Measurements from ENCODE around the gene NBAS. TPM values are rescaled to one million over a fixed set of nuclear protein-coding genes. Genes with fewer than 3 reads are reported as not detected.

The NBAS gene
- total and polyA plus RNA-seq, 2 experiments from 2014 or later = 21.2 to 51.8 TPM

DNA sequence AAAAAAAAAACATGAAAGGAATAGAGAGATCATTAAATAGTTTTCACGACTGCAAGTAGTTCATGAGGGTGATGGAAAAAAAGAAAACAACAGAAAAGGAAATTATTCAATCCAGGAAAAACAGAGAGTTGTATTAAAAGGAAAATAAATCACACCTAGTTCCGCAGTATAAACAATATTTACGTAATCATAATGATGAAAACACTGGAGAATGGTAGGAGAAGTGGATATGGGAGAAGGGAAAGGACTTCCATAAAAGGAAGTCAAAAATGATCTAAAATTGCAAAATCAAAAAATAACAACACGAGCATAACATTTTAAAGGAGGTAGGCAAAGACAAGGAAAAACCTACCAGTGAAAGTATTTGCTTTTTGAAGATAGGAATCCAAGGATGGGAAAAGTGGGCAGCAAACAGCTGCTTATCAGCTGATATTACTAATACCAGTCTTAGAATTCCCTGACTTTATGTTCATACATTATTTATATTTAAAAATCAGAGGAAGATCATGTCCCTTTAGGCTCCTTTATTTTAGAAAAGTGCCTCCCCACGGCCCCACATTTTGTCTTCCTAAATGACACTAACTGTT is 160.8 kb downstream of the NBAS start:
- H3K36me3 ChIP-seq (ENCODE audit: low read depth) = peaks cover 4% of the 10 kb centered on the region; the same call in 1 of the 2 replicates
- H3K79me2 ChIP-seq (ENCODE audit: insufficient read depth) = no peaks in the 10 kb centered on the region
- H3K4me2 ChIP-seq (ENCODE audit: unreplicated experiment) = no peak overlapping the region
- no peaks in the 10 kb centered on the region for H3K4me1 ChIP-seq (ENCODE audit: insufficient read depth)
- WGBS, 2 experiments (ENCODE audit: low coverage in 1 of 2, low lambda C conversion rate in 2 of 2, missing lambda C conversion rate in 2 of 2) = 95 to 98% methylated on average over 5 of the region's 5 CpGs
- H3K9me2 ChIP-seq (ENCODE audit: insufficient read depth) = no peaks in the 10 kb centered on the region
- no peak for TF ChIP-seq EZH2 (IDR thresholded peaks at IDR 0.05; ENCODE audit: insufficient read depth, poor library complexity, severe bottlenecking)
- in situ Hi-C loops (cut with MboI) = no loop called here
- no peaks in the 10 kb centered on the region for H3K9me3 ChIP-seq (ENCODE audit: low read depth)
- no peaks in the 10 kb centered on the region for H4K20me1 ChIP-seq (ENCODE audit: insufficient read depth)
- H3K9ac ChIP-seq = no peak overlapping the region
- H3K4me3 ChIP-seq = no peak overlapping the region
- no peaks in the 10 kb centered on the region for H3F3A ChIP-seq (ENCODE audit: insufficient read depth)
- H2AFZ ChIP-seq = no peak overlapping the region
- no peak for DNase-seq
- H3K27me3 ChIP-seq (replicated peaks; ENCODE audit: insufficient read depth) = no peaks in the 10 kb centered on the region
- no peak overlapping the region for H3K27ac ChIP-seq

DNA sequence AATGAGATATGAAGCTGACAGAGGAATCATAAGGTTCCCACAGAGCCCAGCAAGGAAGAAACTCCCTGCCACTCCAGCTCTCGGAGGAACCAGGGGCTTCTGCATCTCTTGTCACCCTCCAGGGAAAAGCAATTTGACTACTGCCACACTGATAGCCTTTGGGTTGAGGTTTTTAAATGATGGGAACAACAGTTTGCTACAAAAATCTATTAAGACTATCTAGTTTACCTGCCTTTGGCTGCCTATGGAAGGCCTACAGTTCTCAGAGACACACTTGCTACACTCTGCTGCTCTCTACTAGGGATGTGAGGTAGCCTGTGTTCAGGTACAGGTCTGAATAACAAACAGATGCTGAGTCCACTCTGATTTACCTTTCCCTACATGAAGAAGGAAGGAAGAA is 161.9 kb downstream of the NBAS start:
- H2AFZ ChIP-seq = no peak overlapping the region
- no peak overlapping the region for H3K9ac ChIP-seq
- TF ChIP-seq EZH2phosphoT487 (IDR thresholded peaks at IDR 0.05; ENCODE audit: insufficient read depth, low read depth) (no peak), EZH2 (IDR thresholded peaks at IDR 0.05; ENCODE audit: insufficient read depth, poor library complexity, severe bottlenecking) (no peak)
- in situ Hi-C loops (cut with MboI) = no loop called here
- H3F3A ChIP-seq (ENCODE audit: insufficient read depth) = no peaks in the 10 kb centered on the region
- H3K4me3 ChIP-seq = no peak overlapping the region
- no peaks in the 10 kb centered on the region for H4K20me1 ChIP-seq (ENCODE audit: insufficient read depth)
- no peak for DNase-seq
- no peak overlapping the region for H3K27ac ChIP-seq
- H3K79me2 ChIP-seq (ENCODE audit: insufficient read depth) = no peaks in the 10 kb centered on the region
- no peaks in the 10 kb centered on the region for H3K4me1 ChIP-seq (ENCODE audit: insufficient read depth)
- H3K27me3 ChIP-seq (replicated peaks; ENCODE audit: insufficient read depth) = no peaks in the 10 kb centered on the region
- peaks cover 4% of the 10 kb centered on the region; the same call in 1 of the 2 replicates for H3K36me3 ChIP-seq (ENCODE audit: low read depth)
- no peaks in the 10 kb centered on the region for H3K9me2 ChIP-seq (ENCODE audit: insufficient read depth)
- no peak overlapping the region for H3K4me2 ChIP-seq (ENCODE audit: unreplicated experiment)
- H3K9me3 ChIP-seq (ENCODE audit: low read depth) = no peaks in the 10 kb centered on the region
- WGBS, 2 experiments (ENCODE audit: low coverage in 1 of 2, low lambda C conversion rate in 2 of 2, missing lambda C conversion rate in 2 of 2) = 82 to 88% methylated on average over 1 of the region's 1 CpG

DNA sequence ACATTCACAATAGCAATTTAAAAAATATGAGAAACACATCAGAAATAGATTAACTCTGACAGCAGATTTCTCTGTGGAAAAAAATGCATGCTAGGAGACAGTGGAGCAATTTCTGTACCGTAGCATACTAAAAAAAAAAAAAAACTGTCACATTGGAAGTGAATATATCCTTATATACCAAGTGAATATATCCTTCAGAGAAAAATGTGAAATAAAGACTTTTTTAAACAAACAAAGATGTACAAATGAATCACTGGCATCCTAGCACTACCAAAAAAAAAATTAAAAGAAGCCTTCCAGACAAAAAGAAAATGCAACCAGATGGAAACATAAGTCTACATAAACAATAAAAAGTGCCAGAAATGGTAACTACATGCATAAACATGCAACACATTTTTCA is 169.4 kb downstream of the NBAS start:
- Histone ChIP-seq H3K27ac (no peak overlapping the region), H4K20me1 (ENCODE audit: insufficient read depth) (no peaks in the 10 kb centered on the region), H2AFZ (no peak overlapping the region), H3K9me3 (ENCODE audit: low read depth) (no peaks in the 10 kb centered on the region), H3K9ac (no peak overlapping the region), H3K27me3 (replicated peaks; ENCODE audit: insufficient read depth) (no peaks in the 10 kb centered on the region), H3K4me3 (no peak overlapping the region), H3K36me3 (ENCODE audit: low read depth) (peaks cover 17% of the 10 kb centered on the region), H3K4me2 (ENCODE audit: unreplicated experiment) (no peak overlapping the region), H3K9me2 (ENCODE audit: insufficient read depth) (no peaks in the 10 kb centered on the region), H3K4me1 (ENCODE audit: insufficient read depth) (no peaks in the 10 kb centered on the region), H3K79me2 (ENCODE audit: insufficient read depth) (no peaks in the 10 kb centered on the region), H3F3A (ENCODE audit: insufficient read depth) (no peaks in the 10 kb centered on the region)
- TF ChIP-seq EZH2phosphoT487 (IDR thresholded peaks at IDR 0.05; ENCODE audit: insufficient read depth, low read depth) = no peak
- no peak for TF ChIP-seq EZH2 (IDR thresholded peaks at IDR 0.05; ENCODE audit: insufficient read depth, poor library complexity, severe bottlenecking)
- WGBS, 2 experiments (ENCODE audit: low coverage in 1 of 2, low lambda C conversion rate in 2 of 2, missing lambda C conversion rate in 2 of 2) = 20 to 31% methylated on average over 1 of the region's 1 CpG
- in situ Hi-C loops (cut with MboI) = no loop called here
- DNase-seq = no peak

- Histone ChIP-seq H2AFZ (no peak overlapping the region), H3K79me2 (ENCODE audit: insufficient read depth) (no peaks in the 10 kb centered on the region), H3K4me2 (ENCODE audit: unreplicated experiment) (no peak overlapping the region), H3K36me3 (ENCODE audit: low read depth) (peaks cover 17% of the 10 kb centered on the region), H3K4me3 (no peak overlapping the region), H3K9me3 (ENCODE audit: low read depth) (no peaks in the 10 kb centered on the region), H3K4me1 (ENCODE audit: insufficient read depth) (no peaks in the 10 kb centered on the region), H3K27me3 (replicated peaks; ENCODE audit: insufficient read depth) (no peaks in the 10 kb centered on the region), H3K9me2 (ENCODE audit: insufficient read depth) (no peaks in the 10 kb centered on the region), H3K27ac (no peak overlapping the region), H3F3A (ENCODE audit: insufficient read depth) (no peaks in the 10 kb centered on the region), H4K20me1 (ENCODE audit: insufficient read depth) (no peaks in the 10 kb centered on the region), H3K9ac (no peak overlapping the region)
- no peak for TF ChIP-seq EZH2phosphoT487 (IDR thresholded peaks at IDR 0.05; ENCODE audit: insufficient read depth, low read depth)
- no peak for TF ChIP-seq EZH2 (IDR thresholded peaks at IDR 0.05; ENCODE audit: insufficient read depth, poor library complexity, severe bottlenecking)
- no peak for DNase-seq
- 79 to 82% methylated on average over 3 of the region's 3 CpGs for WGBS, 2 experiments (ENCODE audit: low coverage in 1 of 2, low lambda C conversion rate in 2 of 2, missing lambda C conversion rate in 2 of 2)
- in situ Hi-C loops (cut with MboI) = no loop called here
Observed at GRCh38 chr2:15389895-15390294, 171.2 kb downstream of the NBAS start.

DNA sequence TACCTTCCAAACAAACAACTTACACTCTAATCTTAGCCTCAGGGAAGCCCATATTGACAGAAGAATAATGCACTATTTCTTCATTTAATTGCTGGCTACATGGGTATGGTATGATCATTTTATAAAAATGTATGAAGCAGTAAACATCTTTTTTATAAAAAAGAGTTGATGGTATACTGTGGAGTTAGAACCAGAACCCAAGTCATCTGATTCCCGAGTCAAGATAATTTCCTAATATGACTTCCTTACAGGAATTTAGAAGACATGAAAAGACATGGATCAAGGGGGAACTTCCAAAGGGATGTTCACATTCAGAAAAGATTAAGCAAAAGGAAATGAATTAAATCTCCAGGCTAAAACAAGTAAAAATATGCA is 171.8 kb downstream of the NBAS start:
- no peak overlapping the region for H3K4me2 ChIP-seq (ENCODE audit: unreplicated experiment)
- no peaks in the 10 kb centered on the region for H3K79me2 ChIP-seq (ENCODE audit: insufficient read depth)
- WGBS, 2 experiments (ENCODE audit: low coverage in 1 of 2, low lambda C conversion rate in 2 of 2, missing lambda C conversion rate in 2 of 2) = 95 to 97% methylated on average over 1 of the region's 1 CpG
- no peaks in the 10 kb centered on the region for H4K20me1 ChIP-seq (ENCODE audit: insufficient read depth)
- H3K36me3 ChIP-seq (ENCODE audit: low read depth) = peaks cover 17% of the 10 kb centered on the region
- no peaks in the 10 kb centered on the region for H3K9me3 ChIP-seq (ENCODE audit: low read depth)
- no peaks in the 10 kb centered on the region for H3K27me3 ChIP-seq (replicated peaks; ENCODE audit: insufficient read depth)
- no peak overlapping the region for H3K27ac ChIP-seq
- H3K4me1 ChIP-seq (ENCODE audit: insufficient read depth) = no peaks in the 10 kb centered on the region
- in situ Hi-C loops (cut with MboI) = no loop called here
- no peak for TF ChIP-seq EZH2 (IDR thresholded peaks at IDR 0.05; ENCODE audit: insufficient read depth, poor library complexity, severe bottlenecking)
- no peak for TF ChIP-seq EZH2phosphoT487 (IDR thresholded peaks at IDR 0.05; ENCODE audit: insufficient read depth, low read depth)
- no peak overlapping the region for H3K4me3 ChIP-seq
- H2AFZ ChIP-seq = no peak overlapping the region
- no peak overlapping the region for H3K9ac ChIP-seq
- no peaks in the 10 kb centered on the region for H3K9me2 ChIP-seq (ENCODE audit: insufficient read depth)
- no peaks in the 10 kb centered on the region for H3F3A ChIP-seq (ENCODE audit: insufficient read depth)
- DNase-seq = no peak

Data from GM23248 (cell line).